ENCODE data around the gene SUCO.

The SUCO gene

DNA sequence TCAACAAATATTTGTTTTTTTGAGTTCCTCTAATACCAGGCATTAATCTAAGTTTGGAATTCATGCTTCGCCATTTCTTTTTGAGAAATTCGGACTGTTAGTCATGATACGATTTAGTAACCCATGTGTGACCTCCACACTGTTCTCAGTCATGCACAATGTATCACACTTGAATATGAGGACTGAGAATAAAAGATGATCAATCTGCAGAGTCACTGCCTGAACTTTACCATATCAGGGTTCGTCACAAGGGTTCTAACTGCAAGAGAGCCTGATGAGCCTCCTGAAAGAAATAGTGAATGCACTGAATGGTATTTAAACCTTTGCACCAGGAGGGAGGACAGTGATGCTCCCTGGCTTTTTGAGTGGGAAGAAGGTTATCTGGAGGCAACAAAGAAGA lies 115.0 kb downstream of the SUCO start:
- DNase-seq (ENCODE audit: low spot score) = no peak

- no peak for DNase-seq (ENCODE audit: low spot score)
Measured at GRCh38 chr1:172650474-172651193, 117.7 kb downstream of the SUCO start.

DNA sequence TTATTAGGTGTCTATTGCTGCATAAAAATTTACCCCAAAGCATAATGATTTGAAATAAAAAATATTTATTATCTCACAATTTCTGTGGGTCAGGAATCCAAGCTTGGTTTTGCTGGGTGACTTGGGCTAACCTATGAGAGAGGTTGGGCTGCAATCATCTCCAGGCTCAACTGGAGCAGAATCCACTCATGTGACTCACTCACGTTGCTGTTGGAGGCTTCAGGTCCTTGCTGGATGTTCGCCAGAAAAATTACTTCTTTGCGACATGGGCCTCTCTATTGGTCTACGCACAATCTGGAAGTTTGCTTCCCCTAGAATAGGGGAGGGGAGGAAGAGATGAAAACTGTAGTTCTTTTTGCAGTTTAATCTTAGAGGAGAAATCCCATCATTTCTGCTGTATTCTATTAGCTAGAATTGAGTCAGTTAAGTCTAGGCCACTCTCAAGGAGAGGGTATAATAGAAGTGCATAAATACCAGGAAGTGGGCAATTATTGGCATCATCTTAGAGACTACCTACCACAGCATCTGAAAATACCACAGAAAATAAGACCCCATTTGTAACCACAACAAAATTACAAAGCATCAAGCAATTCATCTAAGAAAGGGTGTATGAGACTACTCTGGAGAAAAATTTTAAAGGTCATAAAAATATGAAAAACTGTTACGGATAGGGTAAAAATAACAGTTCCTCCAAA lies 120.2 kb downstream of the SUCO start:
- DNase-seq (ENCODE audit: low spot score) = no peak

- peak; percentile 70 for DNase-seq (ENCODE audit: low spot score)
Measured at GRCh38 chr1:172654535-172654934, 121.6 kb downstream of the SUCO start.

- DNase-seq (ENCODE audit: low spot score) = no peak
Measured at GRCh38 chr1:172656576-172656975, 123.6 kb downstream of the SUCO start.

DNA sequence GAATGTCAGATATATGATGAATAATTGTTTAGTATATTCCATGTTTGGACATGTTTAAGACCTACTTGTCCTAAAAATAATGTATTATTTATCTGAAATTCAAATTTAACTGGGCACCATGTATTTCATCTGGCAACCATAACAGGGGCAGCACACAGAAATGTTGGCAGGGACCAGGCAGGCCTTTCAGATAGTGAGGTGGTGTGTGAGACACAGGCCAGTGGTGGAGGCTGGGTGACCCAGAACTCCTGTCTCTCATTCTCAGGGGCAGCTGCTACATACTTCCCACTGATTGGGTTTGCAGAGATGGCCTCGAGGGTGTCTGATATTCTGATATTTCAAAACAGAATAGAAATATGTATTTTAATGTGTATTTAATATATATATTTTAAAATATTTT lies 124.6 kb downstream of the SUCO start:
- no peak for DNase-seq (ENCODE audit: low spot score)

GRCh38 chr1:172658871-172659453 lies 126.0 kb downstream of the SUCO start, which contains the start of gene FASLG:
Gene FASLG, plus strand, starts transcription at chr1:172659103. Its CDS starts 99 bp downstream, at chr1:172659202.
- peak; percentile 79 for DNase-seq (ENCODE audit: low spot score)

DNA sequence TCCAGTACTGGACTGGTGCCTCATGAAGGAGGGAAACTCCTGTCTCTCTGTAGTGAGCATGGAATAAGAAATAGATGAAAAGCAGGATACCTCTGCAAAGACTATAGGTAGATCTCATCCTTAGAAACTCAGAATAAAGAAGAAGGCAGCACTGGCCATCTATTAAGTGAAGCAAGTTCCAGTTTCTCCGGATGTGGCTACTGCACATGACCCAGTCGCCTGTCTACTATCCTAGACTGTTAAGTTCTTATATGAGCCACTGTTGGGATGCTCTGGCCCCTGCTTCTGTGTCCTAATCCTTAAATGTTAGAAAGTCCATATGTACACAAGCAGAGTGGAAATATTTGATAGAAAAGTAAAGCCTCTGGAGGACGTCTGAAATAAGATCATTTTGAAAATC lies 128.2 kb downstream of the SUCO start:
- DNase-seq (ENCODE audit: low spot score) = peak; percentile 54

Data from activated CD4-positive, alpha-beta T cell treated with anti-CD3 and anti-CD28 coated beads, Interleukin-2, Interleukin-4, amounts not matched to agents 100 ng/mL and 50 ng/mL, durations not matched to agents 16 hours and 8 hours (primary cell).